DND-41 (cell line): ENCODE data around the gene MEIOB.

ENCODE experiments used
- CTCF ChIP-seq: IDR thresholded peaks from 2 replicates; pipeline ENCODE4 v1.5.1; 2012; ENCODE audit warnings: borderline replicate concordance, low read length, moderate library complexity, mild to moderate bottlenecking; ENCODE audit not compliant: poor library complexity, severe bottlenecking; ENCODE audit errors: extremely low read depth
- EZH2 ChIP-seq: IDR thresholded peaks from 3 replicates; pipeline ENCODE4 v1.6.1; 2012; ENCODE audit warnings: borderline replicate concordance, low read depth, mild to moderate bottlenecking, moderate library complexity, low read length, inconsistent platforms; ENCODE audit not compliant: severe bottlenecking

- TF ChIP-seq CTCF (no peak), EZH2 (no peak)
Observed at GRCh38 chr16:1902547-1903219, 30.7 kb upstream of the MEIOB start.
